BE2C (cell line): ENCODE results near the gene CSF3R.

Experiments
- DNase-seq: peaks from one replicate; pipeline ENCODE4 v3.0.0-alpha.2; 2020
- H3K27me3 ChIP-seq: fragments of 250-450 bp; sonication (Bioruptor Pico); 2 replicates; pipeline ENCODE4 v1.5.1; 2020; ENCODE audit warnings: mild to moderate bottlenecking
- H3K36me3 ChIP-seq: fragments of 250-450 bp; sonication (Bioruptor Pico); 2 replicates; pipeline ENCODE4 v1.5.1; 2020; ENCODE audit warnings: mild to moderate bottlenecking
- H3K4me1 ChIP-seq: fragments of 250-450 bp; sonication (Bioruptor Pico); 2 replicates; pipeline ENCODE4 v1.5.1; 2020
- H3K4me3 ChIP-seq: 2 replicates; pipeline ENCODE4 v1.5.1; 2011; ENCODE audit warnings: low read depth, low read length
- H3K9me3 ChIP-seq: fragments of 250-450 bp; sonication (Bioruptor Pico); 2 replicates; pipeline ENCODE4 v1.5.1; 2020
- TF ChIP-seq, protein P1 (sequence below): IDR thresholded peaks from 2 replicates; pipeline ENCODE4 v1.5.1; 2012; ENCODE audit warnings: mild to moderate bottlenecking, low read depth, low read length

The CSF3R gene

GRCh38 chr1:36528361-36529349, 45.9 kb upstream of the CSF3R start:
- no peaks in the 10 kb centered on the region for H3K9me3 ChIP-seq
- H3K4me1 ChIP-seq, result no peaks in the 10 kb centered on the region; the same call in 1 of the 2 replicates
- no peak for DNase-seq
- H3K4me3 ChIP-seq, result no peak overlapping the region
- TF ChIP-seq, protein P1, sequence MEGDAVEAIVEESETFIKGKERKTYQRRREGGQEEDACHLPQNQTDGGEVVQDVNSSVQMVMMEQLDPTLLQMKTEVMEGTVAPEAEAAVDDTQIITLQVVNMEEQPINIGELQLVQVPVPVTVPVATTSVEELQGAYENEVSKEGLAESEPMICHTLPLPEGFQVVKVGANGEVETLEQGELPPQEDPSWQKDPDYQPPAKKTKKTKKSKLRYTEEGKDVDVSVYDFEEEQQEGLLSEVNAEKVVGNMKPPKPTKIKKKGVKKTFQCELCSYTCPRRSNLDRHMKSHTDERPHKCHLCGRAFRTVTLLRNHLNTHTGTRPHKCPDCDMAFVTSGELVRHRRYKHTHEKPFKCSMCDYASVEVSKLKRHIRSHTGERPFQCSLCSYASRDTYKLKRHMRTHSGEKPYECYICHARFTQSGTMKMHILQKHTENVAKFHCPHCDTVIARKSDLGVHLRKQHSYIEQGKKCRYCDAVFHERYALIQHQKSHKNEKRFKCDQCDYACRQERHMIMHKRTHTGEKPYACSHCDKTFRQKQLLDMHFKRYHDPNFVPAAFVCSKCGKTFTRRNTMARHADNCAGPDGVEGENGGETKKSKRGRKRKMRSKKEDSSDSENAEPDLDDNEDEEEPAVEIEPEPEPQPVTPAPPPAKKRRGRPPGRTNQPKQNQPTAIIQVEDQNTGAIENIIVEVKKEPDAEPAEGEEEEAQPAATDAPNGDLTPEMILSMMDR, result no peak
- no peaks in the 10 kb centered on the region for H3K36me3 ChIP-seq
- H3K27me3 ChIP-seq, result no peaks in the 10 kb centered on the region

DNA sequence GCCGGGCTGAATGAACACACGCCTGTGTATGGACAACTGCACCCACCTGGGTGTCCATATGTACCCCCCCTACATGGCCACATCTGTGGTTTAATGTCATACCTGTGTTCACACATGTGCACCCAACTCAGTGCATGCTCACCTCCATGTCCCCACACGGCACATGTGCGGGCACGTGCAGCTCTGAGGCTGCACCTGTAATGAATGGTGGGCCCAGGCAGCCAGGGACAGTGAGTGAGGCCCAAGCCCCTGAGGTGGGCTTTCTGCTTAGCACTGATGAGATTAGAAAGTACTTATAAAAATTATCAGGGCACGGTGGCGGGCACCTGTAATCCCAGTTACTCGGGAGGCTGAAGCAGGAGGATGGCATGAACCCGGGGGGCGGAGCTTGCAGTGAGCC, 42.5 kb upstream of the CSF3R start:
- TF ChIP-seq, protein P1, result no peak
- Histone ChIP-seq H3K4me3 (no peak overlapping the region), H3K36me3 (no peaks in the 10 kb centered on the region)

GRCh38 chr1:36524359-36525062, 41.8 kb upstream of the CSF3R start:
- Histone ChIP-seq H3K9me3 (no peaks in the 10 kb centered on the region), H3K4me1 (no peaks in the 10 kb centered on the region; the same call in 1 of the 2 replicates), H3K36me3 (no peaks in the 10 kb centered on the region), H3K27me3 (no peaks in the 10 kb centered on the region), H3K4me3 (no peak overlapping the region)
- DNase-seq, result no peak
- TF ChIP-seq, protein P1, result no peak

More for the DNA sequence above, 42.5 kb upstream of the CSF3R start:
- no peaks in the 10 kb centered on the region for H3K9me3 ChIP-seq
- DNase-seq, result no peak
- H3K4me1 ChIP-seq, result no peaks in the 10 kb centered on the region; the same call in 1 of the 2 replicates
- H3K27me3 ChIP-seq, result no peaks in the 10 kb centered on the region

DNA sequence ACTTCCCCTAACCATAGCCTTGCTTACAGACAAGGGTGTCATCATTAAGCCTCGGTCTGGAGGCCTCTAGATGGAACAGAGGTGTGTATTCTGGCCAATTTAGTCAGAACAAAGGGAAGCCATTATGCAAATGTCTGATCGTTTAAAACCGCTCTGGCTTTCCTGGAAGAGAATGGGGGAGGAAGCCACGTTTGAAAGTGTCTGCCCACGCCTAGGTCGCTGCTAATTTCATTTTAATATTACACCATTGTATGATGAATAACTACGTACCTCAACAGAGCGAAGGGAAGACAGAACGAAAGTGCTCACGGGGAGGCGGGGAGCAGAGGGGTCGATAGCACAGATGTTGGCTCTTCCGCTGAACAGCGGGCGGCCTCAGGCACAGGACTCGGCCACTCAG, 41.1 kb upstream of the CSF3R start:
- no peaks in the 10 kb centered on the region for H3K9me3 ChIP-seq
- no peak for DNase-seq

DNA sequence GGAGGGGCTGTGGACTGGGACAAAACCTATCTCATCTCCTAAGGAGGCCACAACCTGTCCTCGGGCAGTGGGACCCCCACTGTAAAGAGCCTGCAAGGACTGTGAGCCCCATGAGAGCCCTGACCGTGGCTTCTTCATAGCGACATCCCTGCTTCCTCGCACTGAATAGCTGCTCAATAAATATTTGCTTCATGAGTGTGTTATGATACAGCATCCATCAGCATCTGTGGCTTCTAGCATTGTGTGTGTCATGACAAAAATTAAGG, 40.5 kb upstream of the CSF3R start:
- Histone ChIP-seq H3K27me3 (no peaks in the 10 kb centered on the region), H3K4me3 (no peak overlapping the region), H3K9me3 (no peaks in the 10 kb centered on the region), H3K4me1 (no peaks in the 10 kb centered on the region; the same call in 1 of the 2 replicates), H3K36me3 (no peaks in the 10 kb centered on the region)
- DNase-seq, result no peak
- TF ChIP-seq, protein P1, result no peak

More for the DNA sequence above, 41.1 kb upstream of the CSF3R start:
- H3K36me3 ChIP-seq, result no peaks in the 10 kb centered on the region
- TF ChIP-seq, protein P1, result no peak
- no peaks in the 10 kb centered on the region for H3K27me3 ChIP-seq
- H3K4me3 ChIP-seq, result no peak overlapping the region
- H3K4me1 ChIP-seq, result no peaks in the 10 kb centered on the region; the same call in 1 of the 2 replicates
